Measurements from ENCODE around the gene NEDD9. TPM values are rescaled to one million over a fixed set of nuclear protein-coding genes. Genes with fewer than 3 reads are reported as not detected.

NEDD9 gene
- total and polyA plus RNA-seq, 2 of the 13 experiments (the other 11 are each of a cell fraction or from before 2014, with no cell fraction given) = 27.1 to 389 TPM

- WGBS (ENCODE audit: low lambda C conversion rate) = 42% methylated on average over 12 of the region's 12 CpGs
- peak; percentile 82 for ATAC-seq
- Histone ChIP-seq H3K9ac (ENCODE audit: insufficient read depth, low read depth, low read length) (no peak overlapping the region), H3K79me2 (ENCODE audit: insufficient read depth, low read length) (no peaks in the 10 kb centered on the region), H3K27ac (ENCODE audit: extremely low read length, insufficient read depth, low read length) (no peak overlapping the region), H4K20me1 (ENCODE audit: insufficient read depth, low read length) (no peaks in the 10 kb centered on the region), H3K4me2 (ENCODE audit: low read depth, low read length) (peak overlapping the region; percentile 40), H3K4me3 (replicated peaks in 1 of 3; ENCODE audit: insufficient read depth in 1 of 3, low read depth in 2 of 3, low read length in 3 of 3) (no peak overlapping the region), H2AFZ (ENCODE audit: low read length) (no peak overlapping the region), H3K27me3 (ENCODE audit: control insufficient read depth in 1 of 2, insufficient read depth in 2 of 2, low read length in 2 of 2) (no peaks in the 10 kb centered on the region), H3K9me3 (ENCODE audit: low read length) (no peaks in the 10 kb centered on the region), H3K4me1 (ENCODE audit: insufficient read depth, low read length) (peaks cover 54% of the 10 kb centered on the region), H3K36me3 (replicated peaks in 1 of 2; ENCODE audit: control insufficient read depth in 1 of 2, insufficient read depth in 2 of 2, low read length in 2 of 2) (no peaks in the 10 kb centered on the region)
- intact Hi-C loops (cut with micrococcal nuclease; ENCODE audit: unreplicated experiment) (no loop called here), in situ Hi-C loops (cut with HindIII; ENCODE audit: extremely low pct_ligation_motif_present, low pct_unique_long_range_greater_than_20kb) (no loop called here)
- peak; percentile 72 for DNase-seq (ENCODE audit: low spot score)
- CTCF ChIA-PET (ENCODE audit: low intra/inter-chr PET ratio, low total read pairs) = no interaction called here
- BruUV-seq (replicated peaks) = no TSS peak
- FAIRE-seq = peak; percentile 73
- POLR2A ChIA-PET = interaction anchor here (2.0 kb wide), 1 partner anchor 29 kb away, joined by 8 read pairs; no protein-coding TSS in a partner anchor
- TF ChIP-seq TBX2 (CRISPR knock-in tag; IDR thresholded peaks at IDR 0.05; ENCODE audit: borderline replicate concordance) (peak; percentile 41; the same call in 1 of the 2 replicates), FUBP1 (CRISPR knock-in tag; IDR thresholded peaks at IDR 0.05; ENCODE audit: borderline replicate concordance) (no peak), RCOR2 (CRISPR knock-in tag; IDR thresholded peaks at IDR 0.05) (peak; percentile 52; the same call in 1 of the 2 replicates), ZNF280D (CRISPR knock-in tag; IDR thresholded peaks at IDR 0.05) (0 out of 2 replicates have a peak, but pooled peaks have one; percentile 37), ZNF331 (CRISPR knock-in tag; IDR thresholded peaks at IDR 0.05) (no peak), SALL1 (CRISPR knock-in tag; IDR thresholded peaks at IDR 0.05) (peak; percentile 83), ARID4A (CRISPR knock-in tag; IDR thresholded peaks at IDR 0.05; ENCODE audit: borderline replicate concordance) (peak; percentile 35; the same call in 1 of the 2 replicates), SMC3 (IDR thresholded peaks at IDR 0.05; ENCODE audit: low read length) (peak; percentile 4; the same call in 1 of the 2 replicates), MXI1 (IDR thresholded peaks at IDR 0.05; ENCODE audit: borderline replicate concordance, low read depth, low read length) (peak; percentile 23; the same call in 1 of the 3 replicates), ATF4 (CRISPR knock-in tag; IDR thresholded peaks at IDR 0.05) (no peak), ZNF263 (CRISPR knock-in tag; IDR thresholded peaks at IDR 0.05) (no peak), HNF4A (CRISPR knock-in tag; IDR thresholded peaks at IDR 0.05) (peak; percentile 43; the same call in 1 of the 2 replicates)
Measured at GRCh38 chr6:11270030-11271027, 37.9 kb upstream of the NEDD9 start.

Data from HepG2 (cell line).